Stimulated activated CD4-positive, alpha-beta T cell treated with anti-CD3 and anti-CD28 coated beads, Interleukin-1b, Interleukin-23, amount 100 ng/mL, for 1 hour (primary cell): ENCODE data around the gene LZTS2.

ENCODE experiments used
- DNase-seq, 2 donors: peaks; one replicate each; pipeline ENCODE4 v3.0.0-alpha.2; 2020; ENCODE audit warnings: low read depth in 2 of 2

The LZTS2 gene

GRCh38 chr10:100978121-100978900 is 21.3 kb upstream of the LZTS2 start:
- no peak for DNase-seq

- no peak for DNase-seq
These were observed 20.8 kb upstream of the LZTS2 start for GRCh38 chr10:100978901-100979195.

GRCh38 chr10:100979791-100980272 is 19.8 kb upstream of the LZTS2 start:
- no peak for DNase-seq

- no peak for DNase-seq
These were observed 19.3 kb upstream of the LZTS2 start for GRCh38 chr10:100980311-100980710.

GRCh38 chr10:100980711-100981110 is 18.9 kb upstream of the LZTS2 start:
- DNase-seq: no peak

GRCh38 chr10:100981178-100981772 is 18.3 kb upstream of the LZTS2 start:
- DNase-seq: no peak

- no peak for DNase-seq
These were observed 16.4 kb upstream of the LZTS2 start for GRCh38 chr10:100982916-100983830.

GRCh38 chr10:100983868-100984671 is 15.5 kb upstream of the LZTS2 start:
- no peak for DNase-seq

- DNase-seq: no peak
These were observed 14.9 kb upstream of the LZTS2 start for GRCh38 chr10:100984672-100985177.

- DNase-seq: no peak
These were observed 14.3 kb upstream of the LZTS2 start for GRCh38 chr10:100985336-100985735.

GRCh38 chr10:100986623-100986951 is 13.0 kb upstream of the LZTS2 start:
- DNase-seq: no peak

- peak; percentile 57 to 78 for DNase-seq
These were observed 12.5 kb upstream of the LZTS2 start, which contains the start of the genes MRPL43 and TWNK for GRCh38 chr10:100986952-100987684. MRPL43 (minus strand) TSS chr10:100987497; CDS start chr10:100987443, 54 bp downstream. TWNK (plus strand) TSS chr10:100987543; CDS start chr10:100988211, 668 bp downstream.

- DNase-seq: no peak
These were observed 11.9 kb upstream of the LZTS2 start for GRCh38 chr10:100987685-100988049.

- no peak for DNase-seq
These were observed 11.4 kb upstream of the LZTS2 start for GRCh38 chr10:100988166-100988565.

GRCh38 chr10:100989088-100989487 is 10.5 kb upstream of the LZTS2 start:
- no peak for DNase-seq

GRCh38 chr10:100993986-100994708 is 5.5 kb upstream of the LZTS2 start:
- DNase-seq: no peak

- no peak for DNase-seq
These were observed 4.4 kb upstream of the LZTS2 start for GRCh38 chr10:100995181-100995580.

GRCh38 chr10:100996678-100997359 is 2.8 kb upstream of the LZTS2 start:
- no peak for DNase-seq
